HepG2 (cell line): ENCODE data around the gene TOX4.

Experiments
- CEBPB ChIP-seq: IDR thresholded peaks from 2 replicates; pipeline ENCODE4 v1.6.1; 2011; ENCODE audit warnings: low read depth, low read length, improper control_type of control experiment, borderline replicate concordance
- DR1 ChIP-seq: sonication (generic); formaldehyde crosslinking; IDR thresholded peaks from 2 replicates; pipeline ENCODE4 v1.8.0; 2021; ENCODE audit warnings: mild to moderate bottlenecking, missing genetic modification reagents, inconsistent platforms
- EZH2 ChIP-seq: conservative IDR thresholded peaks from 2 replicates; pipeline ENCODE4 v1.6.1; 2012; ENCODE audit warnings: mild to moderate bottlenecking, low read depth, low read length, moderate library complexity
- FOXM1 ChIP-seq: sonication (generic); formaldehyde crosslinking; IDR thresholded peaks from 2 replicates; pipeline ENCODE4 v1.5.0; 2020; ENCODE audit warnings: missing genetic modification reagents
- HNRNPUL1 ChIP-seq: fragments of 200-400 bp; formaldehyde crosslinking; IDR thresholded peaks from 2 replicates; pipeline ENCODE4 v1.6.1; 2017; ENCODE audit warnings: low read depth, mild to moderate bottlenecking, low read length, moderate library complexity
- NFE2L2 ChIP-seq: fragments of 150-350 bp; IDR thresholded peaks from 2 replicates; pipeline ENCODE4 v1.6.1; 2014; ENCODE audit warnings: low read length
- POLR2A ChIP-seq, 2 experiments: IDR thresholded peaks; 2 replicates each; pipeline ENCODE4 v1.6.1; 2011; ENCODE audit warnings: low read depth in 2 of 2, low read length in 2 of 2, mild to moderate bottlenecking in 1 of 2, moderate library complexity in 1 of 2; ENCODE audit not compliant: insufficient read depth in 1 of 2
- ZFP36 ChIP-seq: fragments of 150-350 bp; IDR thresholded peaks from 2 replicates; pipeline ENCODE4 v1.6.1; 2018; ENCODE audit warnings: borderline replicate concordance, low read length, low read depth; ENCODE audit not compliant: partially characterized antibody
- ZNF121 ChIP-seq: sonication (generic); formaldehyde crosslinking; IDR thresholded peaks from 2 replicates; pipeline ENCODE4 v1.5.0; 2020; ENCODE audit warnings: mild to moderate bottlenecking, missing genetic modification reagents
- TF ChIP-seq, protein P1 (sequence below): sonication (generic); formaldehyde crosslinking; IDR thresholded peaks from 2 replicates; pipeline ENCODE4 v1.5.0; 2020; ENCODE audit warnings: mild to moderate bottlenecking, missing genetic modification reagents, moderate library complexity

- no peak for TF ChIP-seq ZFP36
- no peak for TF ChIP-seq ZNF121 (CRISPR knock-in tag)
- no peak for TF ChIP-seq HNRNPUL1
- TF ChIP-seq FOXM1 (CRISPR knock-in tag), result no peak
- TF ChIP-seq NFE2L2, result no peak
- TF ChIP-seq POLR2A (IDR thresholded peaks at IDR 0.05; ENCODE audit: insufficient read depth in 1 of 2, low read depth in 2 of 2, low read length in 2 of 2), result no peak
- no peak for TF ChIP-seq DR1 (CRISPR knock-in tag)
- no peak for TF ChIP-seq EZH2
- no peak for TF ChIP-seq CEBPB
- TF ChIP-seq, protein P1, sequence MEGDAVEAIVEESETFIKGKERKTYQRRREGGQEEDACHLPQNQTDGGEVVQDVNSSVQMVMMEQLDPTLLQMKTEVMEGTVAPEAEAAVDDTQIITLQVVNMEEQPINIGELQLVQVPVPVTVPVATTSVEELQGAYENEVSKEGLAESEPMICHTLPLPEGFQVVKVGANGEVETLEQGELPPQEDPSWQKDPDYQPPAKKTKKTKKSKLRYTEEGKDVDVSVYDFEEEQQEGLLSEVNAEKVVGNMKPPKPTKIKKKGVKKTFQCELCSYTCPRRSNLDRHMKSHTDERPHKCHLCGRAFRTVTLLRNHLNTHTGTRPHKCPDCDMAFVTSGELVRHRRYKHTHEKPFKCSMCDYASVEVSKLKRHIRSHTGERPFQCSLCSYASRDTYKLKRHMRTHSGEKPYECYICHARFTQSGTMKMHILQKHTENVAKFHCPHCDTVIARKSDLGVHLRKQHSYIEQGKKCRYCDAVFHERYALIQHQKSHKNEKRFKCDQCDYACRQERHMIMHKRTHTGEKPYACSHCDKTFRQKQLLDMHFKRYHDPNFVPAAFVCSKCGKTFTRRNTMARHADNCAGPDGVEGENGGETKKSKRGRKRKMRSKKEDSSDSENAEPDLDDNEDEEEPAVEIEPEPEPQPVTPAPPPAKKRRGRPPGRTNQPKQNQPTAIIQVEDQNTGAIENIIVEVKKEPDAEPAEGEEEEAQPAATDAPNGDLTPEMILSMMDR (CRISPR knock-in tag), result no peak; the same call in 1 of the 2 replicates
Measured at GRCh38 chr14:21536418-21537089, 59.6 kb downstream of the TOX4 start.
